K562 (cell line): ENCODE results near the gene CLDN24. TPM values are rescaled to one million over a fixed set of nuclear protein-coding genes. Genes with fewer than 3 reads are reported as not detected.

ENCODE experiments used
- ATAC-seq: fragments of 200-7000 bp; cut with Tn5 transposase; 3 replicates; pipeline ENCODE4 v1.9.1; 2020; ENCODE audit warnings: moderate library complexity
- BruUV-seq: library from RNA; stranded (reverse); fragments of 400-500 nt; replicated peaks from 2 replicates; lab custom pipeline; 2021; lab: Mats Ljungman, UMichigan
- CTCF ChIA-PET: fragments of 300-600 bp; formaldehyde crosslinking; extraction: SDS; loops from one replicate; lab custom pipeline; 2021; ENCODE audit warnings: low intra/inter-chr PET ratio; lab: Yijun Ruan, JAX
- POLR2A ChIA-PET: fragments of 300-600, 350-650 bp; sonication (Branson Sonifier 250); formaldehyde crosslinking; extraction: SDS; loops from one replicate; lab custom pipeline; 2021; ENCODE audit warnings: antibody characterized with exemption, inconsistent platforms; lab: Yijun Ruan, JAX
- DNase-seq, 4 experiments: peaks; one replicate each; pipeline versions ENCODE4 v3.0.0 to v3.0.0-alpha.2; 2011 to 2018; ENCODE audit warnings: low spot score in 3 of 4, mixed read lengths in 3 of 4; ENCODE audit errors: extremely low read depth in 1 of 4
- FAIRE-seq: peaks from 2 replicates; lab custom pipeline; 2011; peaks lifted over from hg19 to GRCh38; lab: Jason Lieb, UNC
- H2AFZ ChIP-seq: 2 replicates; pipeline ENCODE4 v1.6.0; 2011; ENCODE audit warnings: low read depth, low read length, control low read depth, inconsistent platforms
- H3K27ac ChIP-seq: fragments of 200-600 bp; 3 replicates; pipeline ENCODE4 v1.8.0; 2011; ENCODE audit warnings: low read depth, mild to moderate bottlenecking, control low read depth, inconsistent platforms, low read length, moderate library complexity, mixed read lengths; ENCODE audit errors: extremely low read depth
- H3K27me3 ChIP-seq, 2 experiments: fragments of 300-600 bp in 1 of 2; 2 replicates in 1 of 2; 3 replicates in 1 of 2; pipeline versions ENCODE4 v1.6.0 to v1.8.0; 2011; ENCODE audit warnings: inconsistent platforms in 2 of 2, low read length in 2 of 2, mild to moderate bottlenecking in 1 of 2, mixed read lengths in 1 of 2, moderate library complexity in 1 of 2; ENCODE audit not compliant: control insufficient read depth in 2 of 2, insufficient read depth in 2 of 2
- H3K36me3 ChIP-seq: fragments of 300-600 bp; 3 replicates; pipeline ENCODE4 v1.8.0; 2011; ENCODE audit warnings: mild to moderate bottlenecking, low read length, inconsistent platforms; ENCODE audit not compliant: control insufficient read depth, insufficient read depth
- H3K4me1 ChIP-seq, 2 experiments: fragments of 200-600 bp in 1 of 2; replicated peaks in 1 of 2; 2 replicates in 1 of 2; 3 replicates in 1 of 2; pipeline versions ENCODE4 v1.5.1 to v1.8.0; 2011; ENCODE audit warnings: inconsistent platforms in 2 of 2, low read length in 2 of 2, mild to moderate bottlenecking in 1 of 2, mixed read lengths in 1 of 2, moderate library complexity in 1 of 2; ENCODE audit not compliant: control insufficient read depth in 2 of 2, insufficient read depth in 2 of 2
- H3K4me2 ChIP-seq: 2 replicates; pipeline ENCODE4 v1.6.1; 2011; ENCODE audit warnings: low read length, control low read depth, inconsistent platforms, mixed read lengths; ENCODE audit not compliant: insufficient read depth
- H3K4me3 ChIP-seq: fragments of 200-600 bp; sonication (generic), shearing (Covaris generic); 2 replicates; pipeline ENCODE4 v1.5.1; 2016; ENCODE audit warnings: control low read depth, inconsistent platforms
- H3K79me2 ChIP-seq: fragments of 200-600 bp; 3 replicates; pipeline ENCODE4 v1.8.0; 2011; ENCODE audit warnings: low read length, inconsistent platforms; ENCODE audit not compliant: control insufficient read depth, insufficient read depth
- H3K9ac ChIP-seq, 2 experiments: 2 replicates each; pipeline versions ENCODE4 v1.6.0 to v1.6.1; 2011; ENCODE audit warnings: low read depth in 2 of 2, low read length in 2 of 2, control low read depth in 1 of 2, inconsistent platforms in 1 of 2, mild to moderate bottlenecking in 1 of 2, mixed read lengths in 1 of 2; ENCODE audit not compliant: insufficient read depth in 1 of 2
- H3K9me1 ChIP-seq: one replicate; pipeline ENCODE4 v1.6.0; 2011; ENCODE audit warnings: inconsistent platforms, mild to moderate bottlenecking, low read length, moderate library complexity; ENCODE audit not compliant: control insufficient read depth, insufficient read depth
- H3K9me3 ChIP-seq: replicated peaks from 2 replicates; pipeline ENCODE4 v1.5.1; 2011; ENCODE audit warnings: low read depth, low read length, inconsistent platforms; ENCODE audit not compliant: control insufficient read depth, insufficient read depth
- H4K20me1 ChIP-seq: replicated peaks from 2 replicates; pipeline ENCODE4 v1.6.1; 2011; ENCODE audit warnings: low read length, inconsistent platforms, mixed read lengths; ENCODE audit not compliant: control insufficient read depth, insufficient read depth
- DIDO1 ChIP-seq: fragments of 450-650 bp; IDR thresholded peaks from 2 replicates; pipeline ENCODE4 v1.6.1; 2016; ENCODE audit warnings: low read depth, missing biosample characterization, missing genetic modification characterization
- FOXJ2 ChIP-seq: fragments of 200-800 bp; sonication (Bioruptor generic); IDR thresholded peaks from 2 replicates; pipeline ENCODE4 v1.6.1; 2016; ENCODE audit warnings: missing genetic modification characterization, missing compliant biosample characterization
- GTF2A2 ChIP-seq: IDR thresholded peaks from 2 replicates; pipeline ENCODE4 v1.6.1; 2016; ENCODE audit warnings: mild to moderate bottlenecking, missing genetic modification characterization, missing compliant biosample characterization
- MCM7 ChIP-seq, 2 experiments: fragments of 450-650 bp; IDR thresholded peaks; 2 replicates each; pipeline ENCODE4 v1.6.1; 2016 to 2018
- PHB ChIP-seq: fragments of 250-450 bp; sonication (Bioruptor Pico); IDR thresholded peaks from 2 replicates; pipeline ENCODE4 v1.5.0; 2021
- WGBS: fragments of 100-300 bp; shearing (Covaris generic); methylation state at CpG from one replicate; pipeline ENCODE4 v1.1.6; 2016; ENCODE audit warnings: low coverage, mixed read lengths; ENCODE audit not compliant: insufficient coverage; ENCODE audit errors: missing lambda C conversion rate; 5-methylcytosine and 5-hydroxymethylcytosine counted together
- in situ Hi-C: fragments of 300-500 bp; cut with MboI; formaldehyde crosslinking; loops from 4 replicates; pipeline ENCODE4 v1.15.0; 2018; ENCODE audit warnings: inconsistent platforms, mixed read lengths
- intact Hi-C: fragments of 100-400 bp; cut with micrococcal nuclease; formaldehyde crosslinking; loops from 2 replicates; pipeline ENCODE4 v1.14.2; 2022
- polyA plus RNA-seq, 8 experiments: library from polyadenylated mRNA; depleted of rRNA in 4 of 8; stranded (reverse) in 5 of 8; unstranded in 3 of 8; fragments of >200 nt; fragmentation: Nextera tagmentation in 2 of 8; fragmentation: Illumina TruSeq in 1 of 8; extraction: Ambion mirVana in 2 of 8; extraction: Trizol in 1 of 8; gene quantifications; 2 replicates each; pipeline versions ENCODE4 v1.2.1 to v1.2.3, GENCODE V29; 2011 to 2014; ENCODE audit warnings: inconsistent platforms in 1 of 8, missing spikeins in 1 of 8
- total RNA-seq, 7 experiments: library from RNA; depleted of rRNA in 6 of 7; stranded (reverse); fragments of >200 nt in 6 of 7; fragmentation: Illumina TruSeq in 2 of 7; extraction: Trizol in 2 of 7; gene quantifications; 2 replicates each; pipeline versions ENCODE4 v1.2.1 to v1.2.3, GENCODE V29; 2011 to 2021; ENCODE audit warnings: low replicate concordance in 1 of 7
- TF ChIP-seq, protein P1 (sequence below): fragments of 450-650 bp; formaldehyde crosslinking; IDR thresholded peaks from 2 replicates; pipeline ENCODE4 v1.4.0; 2020; ENCODE audit warnings: mild to moderate bottlenecking, mixed read lengths
- TF ChIP-seq, protein P2 (sequence below): fragments of 450-650 bp; IDR thresholded peaks from 2 replicates; pipeline ENCODE4 v1.6.1; 2016; ENCODE audit warnings: missing biosample characterization, missing genetic modification characterization

CLDN24 gene
- total and polyA plus RNA-seq, 9 of the 15 experiments (the other 6 are each of a cell fraction or from before 2014, with no cell fraction given) = not detected

- H4K20me1 ChIP-seq = no peaks in the 10 kb centered on the region
- no TSS peak for BruUV-seq
- no peak overlapping the region for H3K27ac ChIP-seq
- no peaks in the 10 kb centered on the region for H3K4me1 ChIP-seq
- H3K36me3 ChIP-seq = peaks cover 8% of the 10 kb centered on the region; the same call in 1 of the 3 replicates
- no peak for FAIRE-seq
- TF ChIP-seq, protein P1, sequence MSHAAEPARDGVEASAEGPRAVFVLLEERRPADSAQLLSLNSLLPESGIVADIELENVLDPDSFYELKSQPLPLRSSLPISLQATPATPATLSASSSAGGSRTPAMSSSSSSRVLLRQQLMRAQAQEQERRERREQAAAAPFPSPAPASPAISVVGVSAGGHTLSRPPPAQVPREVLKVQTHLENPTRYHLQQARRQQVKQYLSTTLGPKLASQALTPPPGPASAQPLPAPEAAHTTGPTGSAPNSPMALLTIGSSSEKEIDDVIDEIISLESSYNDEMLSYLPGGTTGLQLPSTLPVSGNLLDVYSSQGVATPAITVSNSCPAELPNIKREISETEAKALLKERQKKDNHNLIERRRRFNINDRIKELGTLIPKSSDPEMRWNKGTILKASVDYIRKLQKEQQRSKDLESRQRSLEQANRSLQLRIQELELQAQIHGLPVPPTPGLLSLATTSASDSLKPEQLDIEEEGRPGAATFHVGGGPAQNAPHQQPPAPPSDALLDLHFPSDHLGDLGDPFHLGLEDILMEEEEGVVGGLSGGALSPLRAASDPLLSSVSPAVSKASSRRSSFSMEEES (CRISPR knock-in tag) = no peak
- TF ChIP-seq PHB (CRISPR knock-in tag) = no peak
- H3K4me3 ChIP-seq = no peak overlapping the region
- H3K79me2 ChIP-seq = no peaks in the 10 kb centered on the region
- no peak overlapping the region for H3K4me2 ChIP-seq
- ChIA-PET CTCF (no interaction called here), POLR2A (no interaction called here)
- H3K9me1 ChIP-seq = no peaks in the 10 kb centered on the region
- no peaks in the 10 kb centered on the region for H3K9me3 ChIP-seq
- no peak for ATAC-seq
- no peaks in the 10 kb centered on the region for H3K27me3 ChIP-seq
- WGBS = 82% methylated on average over 3 of the region's 3 CpGs
- no peak overlapping the region for H2AFZ ChIP-seq
- no peak for DNase-seq
- in situ Hi-C loops = no loop called here
- intact Hi-C loops = no loop called here
- H3K9ac ChIP-seq = no peak overlapping the region
Measured at GRCh38 chr4:183297675-183298074, 24.6 kb downstream of the CLDN24 start.

GRCh38 chr4:183295711-183296110, 26.5 kb downstream of the CLDN24 start:
- H3K4me1 ChIP-seq = no peaks in the 10 kb centered on the region
- DNase-seq = no peak
- H3K4me3 ChIP-seq = no peak overlapping the region
- CTCF ChIA-PET = no interaction called here
- no peak for FAIRE-seq
- ATAC-seq = no peak
- TF ChIP-seq GTF2A2 (tag) = no peak
- TF ChIP-seq FOXJ2 (tag) = no peak
- no peak for TF ChIP-seq DIDO1 (tag)
- TF ChIP-seq, protein P2, sequence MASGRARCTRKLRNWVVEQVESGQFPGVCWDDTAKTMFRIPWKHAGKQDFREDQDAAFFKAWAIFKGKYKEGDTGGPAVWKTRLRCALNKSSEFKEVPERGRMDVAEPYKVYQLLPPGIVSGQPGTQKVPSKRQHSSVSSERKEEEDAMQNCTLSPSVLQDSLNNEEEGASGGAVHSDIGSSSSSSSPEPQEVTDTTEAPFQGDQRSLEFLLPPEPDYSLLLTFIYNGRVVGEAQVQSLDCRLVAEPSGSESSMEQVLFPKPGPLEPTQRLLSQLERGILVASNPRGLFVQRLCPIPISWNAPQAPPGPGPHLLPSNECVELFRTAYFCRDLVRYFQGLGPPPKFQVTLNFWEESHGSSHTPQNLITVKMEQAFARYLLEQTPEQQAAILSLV (tag) = no peak
- TF ChIP-seq MCM7 (IDR thresholded peaks at IDR 0.05) = no peak
- TF ChIP-seq, all 486 proteins: peak for 0
- BruUV-seq = no TSS peak
- no peaks in the 10 kb centered on the region for H4K20me1 ChIP-seq
- in situ Hi-C loops (no loop called here), intact Hi-C loops (no loop called here)
- POLR2A ChIA-PET = no interaction called here
- H3K27ac ChIP-seq = no peak overlapping the region
- no peak overlapping the region for H3K9ac ChIP-seq
- no peak overlapping the region for H2AFZ ChIP-seq
- no peaks in the 10 kb centered on the region for H3K27me3 ChIP-seq
- peaks cover 12% of the 10 kb centered on the region; the same call in 2 of the 3 replicates for H3K36me3 ChIP-seq
- no peak overlapping the region for H3K4me2 ChIP-seq
- 87% methylated on average over 10 of the region's 10 CpGs for WGBS
- no peaks in the 10 kb centered on the region for H3K9me3 ChIP-seq
- no peaks in the 10 kb centered on the region for H3K9me1 ChIP-seq
- no peaks in the 10 kb centered on the region for H3K79me2 ChIP-seq
